Right lobe of liver (tissue), 6 donors: ENCODE results near the gene DDC. TPM values are rescaled to one million over a fixed set of nuclear protein-coding genes. Genes with fewer than 3 reads are reported as not detected.

Experiments
- ATAC-seq, 4 donors: fragments of 200-7000 bp; cut with Tn5 transposase; one replicate each; pipeline ENCODE4 v1.9.1; 2020; ENCODE audit warnings: mild to moderate bottlenecking in 4 of 4, moderate library complexity in 4 of 4
- DNase-seq, 3 donors: peaks; one replicate each; pipeline ENCODE4 v3.0.0-alpha.2; 2020
- H3K27ac ChIP-seq, 3 donors: fragments of 200-600 bp; one replicate each; pipeline ENCODE4 v1.8.0; 2022
- H3K27me3 ChIP-seq, 2 donors: fragments of 200-600 bp; one replicate each; pipeline ENCODE4 v1.8.0; 2022
- H3K36me3 ChIP-seq, 4 donors: fragments of 200-600 bp; sonication (generic) in 1 of 4; one replicate each; pipeline versions ENCODE4 v1.5.1 to v1.8.0; 2017 to 2022; ENCODE audit warnings: control low read depth in 1 of 4
- H3K4me1 ChIP-seq, 4 donors: fragments of 200-600 bp; sonication (generic) in 1 of 4; one replicate each; pipeline versions ENCODE4 v1.5.1 to v1.8.0; 2017 to 2022; ENCODE audit warnings: control low read depth in 1 of 4
- H3K4me3 ChIP-seq, 3 donors: fragments of 200-600 bp; one replicate each; pipeline ENCODE4 v1.8.0; 2022
- H3K9me3 ChIP-seq, 4 donors: fragments of 200-600 bp; sonication (generic) in 1 of 4; one replicate each; pipeline versions ENCODE4 v1.5.1 to v1.8.0; 2017 to 2022; ENCODE audit warnings: control low read depth in 1 of 4
- CTCF ChIP-seq, 4 donors: fragments of 200-600 bp in 3 of 4; fragments of 450-650 bp in 1 of 4; IDR thresholded peaks; one replicate each; pipeline versions ENCODE4 v1.5.1 to v1.8.0; 2016 to 2022; ENCODE audit warnings: antibody characterized with exemption in 4 of 4, mild to moderate bottlenecking in 2 of 4
- POLR2A ChIP-seq: fragments of 450-650 bp; IDR thresholded peaks from one replicate; pipeline ENCODE4 v1.6.1; 2017; ENCODE audit warnings: antibody characterized with exemption, mild to moderate bottlenecking
- WGBS: methylation state at CpG from one replicate; pipeline ENCODE4 v1.1.6; 2018; ENCODE audit warnings: low coverage, low lambda C conversion rate; ENCODE audit not compliant: insufficient coverage; ENCODE audit errors: missing lambda C conversion rate; 5-methylcytosine and 5-hydroxymethylcytosine counted together
- intact Hi-C, 2 donors: fragments of 100-400 bp; cut with DNase I; formaldehyde crosslinking; loops; one replicate each; pipeline versions ENCODE4 v1.11.2 to v1.14.1; 2022
- total RNA-seq, 6 experiments: library from RNA; depleted of rRNA in 2 of 6; stranded (reverse); fragments of >200 nt in 2 of 6; fragmentation: NEBNext Ultra II Directional in 3 of 6; extraction: Animal tissue kit (Norgen Biotek cat#: 25700) in 3 of 6; gene quantifications; one replicate each; pipeline versions ENCODE4 v1.1.0 to v1.2.4, GENCODE V29; 2016 to 2023
- donor health status: DM: no; HTN: yes; CAD: no.
- donor health status: DM: no; HTN: no; CAD: no.
- donor health status: DM: no; HTN: no; CAD: no.
- donor health status: DM: no; HTN: yes; CAD: no.
- donor health status: DM: no; HTN: yes; CAD: no.

DDC gene
- total RNA-seq, 6 experiments from 2014 or later, result 37.9 to 75.7 (median 45.2) TPM

DNA sequence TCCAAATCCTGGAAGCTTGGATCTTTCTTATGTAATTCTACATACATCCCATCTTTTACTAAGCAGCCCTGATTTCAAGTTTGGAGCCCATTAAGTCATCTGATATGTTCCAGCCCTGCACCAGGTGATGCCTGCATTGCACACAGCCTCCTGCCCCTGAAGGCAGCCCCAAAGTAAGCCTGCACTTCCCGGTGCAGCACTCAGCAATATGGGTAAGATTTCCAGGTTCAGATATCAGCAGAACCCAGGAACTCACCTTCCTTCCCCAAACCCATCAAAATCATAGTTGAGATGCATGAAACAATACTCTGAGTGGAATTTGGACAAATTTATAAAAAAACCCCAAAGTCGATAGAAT lies 333 bp upstream of the DDC start:
- peak overlapping the region in 2 of 3 donors; percentile 49 to 50 for H3K4me3 ChIP-seq
- peak; percentile 14 to 30 (median 15) for ATAC-seq
- H3K27ac ChIP-seq, result peak overlapping the region in 2 of 3 donors; percentile 45 to 80
- DNase-seq, result no peak
- intact Hi-C loops, result no loop called here
- no peaks in the 10 kb centered on the region for H3K9me3 ChIP-seq
- 51% methylated on average over 2 of the region's 2 CpGs for WGBS
- H3K4me1 ChIP-seq, result peaks cover 0 to 40% (median 10%) of the 10 kb centered on the region in 4 donors
- no peaks in the 10 kb centered on the region for H3K36me3 ChIP-seq
- H3K27me3 ChIP-seq, result no peaks in the 10 kb centered on the region
- no peak for TF ChIP-seq POLR2A
- TF ChIP-seq CTCF (IDR thresholded peaks at IDR 0.05), result no peak

- H3K36me3 ChIP-seq, result no peaks in the 10 kb centered on the region
- peak; percentile 52 to 87 (median 86) for DNase-seq
- H3K27ac ChIP-seq, result peak overlapping the region in 2 of 3 donors; percentile 45 to 80
- ATAC-seq, result peak; percentile 61 to 80 (median 73)
- peaks cover 0 to 46% (median 14%) of the 10 kb centered on the region in 4 donors for H3K4me1 ChIP-seq
- TF ChIP-seq CTCF (IDR thresholded peaks at IDR 0.05) (no peak), POLR2A (no peak)
- no peaks in the 10 kb centered on the region for H3K9me3 ChIP-seq
- 26% methylated on average over 8 of the region's 8 CpGs for WGBS
- H3K4me3 ChIP-seq, result peak overlapping the region; percentile 2 to 50 (median 49)
- intact Hi-C loops, result no loop called here
- no peaks in the 10 kb centered on the region for H3K27me3 ChIP-seq
These were observed 1.0 kb downstream of the DDC start for GRCh38 chr7:50564171-50564570.

DNA sequence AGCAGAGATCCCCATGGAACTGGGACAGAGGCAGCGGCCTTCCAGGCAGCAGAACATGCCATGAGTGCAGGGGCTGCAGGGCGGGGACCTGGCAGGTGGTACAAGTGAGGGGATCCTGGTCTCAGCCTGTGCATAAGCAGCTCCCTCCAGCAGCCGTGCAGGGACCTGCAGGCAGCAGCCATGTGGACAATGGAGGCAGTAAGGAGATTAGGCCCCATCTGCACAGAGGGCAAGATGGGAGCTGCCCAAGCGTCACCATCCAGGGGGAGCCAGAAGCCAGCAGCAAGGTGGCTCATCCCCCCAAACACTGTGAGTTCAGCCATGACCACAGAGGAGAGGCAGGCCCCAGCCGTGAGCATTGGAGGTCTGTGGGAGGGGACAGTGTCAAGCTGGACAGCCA lies 3.1 kb downstream of the DDC start:
- H3K4me1 ChIP-seq, result peaks cover 0 to 38% (median 14%) of the 10 kb centered on the region in 4 donors
- H3K27me3 ChIP-seq, result no peaks in the 10 kb centered on the region
- no peaks in the 10 kb centered on the region for H3K36me3 ChIP-seq
- H3K27ac ChIP-seq, result no peak overlapping the region
- H3K9me3 ChIP-seq, result no peaks in the 10 kb centered on the region
- no peak for ATAC-seq
- no peak overlapping the region for H3K4me3 ChIP-seq
- WGBS, result 80% methylated on average over 1 of the region's 5 CpGs
- DNase-seq, result no peak
- intact Hi-C loops, result no loop called here
- no peak for TF ChIP-seq CTCF (IDR thresholded peaks at IDR 0.05)
- no peak for TF ChIP-seq POLR2A

GRCh38 chr7:50560865-50561351 lies 4.3 kb downstream of the DDC start:
- WGBS, result 24% methylated on average over 6 of the region's 9 CpGs
- Histone ChIP-seq H3K27me3 (no peaks in the 10 kb centered on the region), H3K4me3 (no peak overlapping the region), H3K27ac (peak overlapping the region in 1 of 3 donors; percentile 7), H3K4me1 (peaks cover 0 to 45% (median 13%) of the 10 kb centered on the region in 4 donors), H3K9me3 (no peaks in the 10 kb centered on the region), H3K36me3 (no peaks in the 10 kb centered on the region)
- DNase-seq, result peak; percentile 64 to 84 (median 84)
- intact Hi-C loops, result no loop called here
- peak; percentile 68 to 82 (median 70) for ATAC-seq
- TF ChIP-seq POLR2A (no peak), CTCF (IDR thresholded peaks at IDR 0.05) (no peak)

- WGBS, result 78% methylated on average over 3 of the region's 7 CpGs
- Histone ChIP-seq H3K9me3 (no peaks in the 10 kb centered on the region), H3K36me3 (no peaks in the 10 kb centered on the region), H3K4me3 (no peak overlapping the region), H3K4me1 (peaks cover 0 to 40% (median 10%) of the 10 kb centered on the region in 4 donors), H3K27ac (no peak overlapping the region), H3K27me3 (no peaks in the 10 kb centered on the region)
- intact Hi-C loops, result no loop called here
- TF ChIP-seq POLR2A (no peak), CTCF (IDR thresholded peaks at IDR 0.05) (no peak)
- ATAC-seq (no peak), DNase-seq (no peak)
These were observed 5.3 kb downstream of the DDC start for GRCh38 chr7:50559881-50560280.
